Mucosa of descending colon (tissue), 3 donors: ENCODE data around the gene CCDC78. TPM values are rescaled to one million over a fixed set of nuclear protein-coding genes. Genes with fewer than 3 reads are reported as not detected.

ENCODE experiments used
- ATAC-seq: fragments of 200-7000 bp; cut with Tn5 transposase; one replicate; pipeline ENCODE4 v1.9.1; 2020; ENCODE audit warnings: mild to moderate bottlenecking, moderate library complexity
- DNase-seq, 3 donors: peaks; one replicate each; pipeline ENCODE4 v3.0.0-alpha.2; 2020
- H3K36me3 ChIP-seq: fragments of 200-600 bp; one replicate; pipeline ENCODE4 v1.8.0; 2021; ENCODE audit warnings: low read depth, mild to moderate bottlenecking
- H3K4me1 ChIP-seq: fragments of 200-600 bp; one replicate; pipeline ENCODE4 v1.8.0; 2021; ENCODE audit warnings: low read depth, mild to moderate bottlenecking
- H3K4me3 ChIP-seq: fragments of 200-600 bp; one replicate; pipeline ENCODE4 v1.8.0; 2021; ENCODE audit warnings: mild to moderate bottlenecking
- H3K9me3 ChIP-seq: fragments of 200-600 bp; one replicate; pipeline ENCODE4 v1.8.0; 2021; ENCODE audit warnings: mild to moderate bottlenecking
- CTCF ChIP-seq: fragments of 200-600 bp; IDR thresholded peaks from one replicate; pipeline ENCODE4 v1.8.0; 2022; ENCODE audit warnings: antibody characterized with exemption, mild to moderate bottlenecking
- intact Hi-C, 2 donors: fragments of 100-400 bp; cut with DNase I in 1 of 2; cut with micrococcal nuclease in 1 of 2; formaldehyde crosslinking; loops; one replicate each; pipeline versions ENCODE4 v1.11.0 to v1.11.1; 2022; cut with DNase I, micrococcal nuclease
- total RNA-seq, 3 donors: library from RNA; stranded (reverse); fragmentation: NEBNext Ultra II Directional in 2 of 3; extraction: Animal tissue kit (Norgen Biotek cat#: 25700) in 2 of 3; gene quantifications; one replicate each; pipeline versions ENCODE4 v1.2.1 to v1.2.4, GENCODE V29; 2021 to 2023
- donor health status: DM: no; HTN: no; CAD: no; lungs with moderate emphysema.
- donor health status: DM: no; HTN: no; CAD: no.
- donor health status: DM: no; HTN: yes; CAD: no.

The CCDC78 gene
- total RNA-seq, 3 donors from 2014 or later = 0.47 to 0.96 (median 0.80) TPM

- Histone ChIP-seq H3K4me3 (peak overlapping the region; percentile 41), H3K4me1 (peaks cover 49% of the 10 kb centered on the region), H3K9me3 (no peaks in the 10 kb centered on the region), H3K36me3 (no peaks in the 10 kb centered on the region)
- DNase-seq (peak in 1 of 3 donors; percentile 58), ATAC-seq (peak; percentile 29)
- intact Hi-C loops = no loop called here
- TF ChIP-seq CTCF = no peak
Measured at GRCh38 chr16:720447-720989, 5.7 kb downstream of the CCDC78 start.

- no peak for TF ChIP-seq CTCF
- ATAC-seq (peak; percentile 4), DNase-seq (peak in 1 of 3 donors; percentile 51)
- Histone ChIP-seq H3K4me3 (peak overlapping the region; percentile 41), H3K9me3 (no peaks in the 10 kb centered on the region), H3K36me3 (no peaks in the 10 kb centered on the region), H3K4me1 (peaks cover 52% of the 10 kb centered on the region)
- intact Hi-C loops = loop anchor here in 1 of 2 donors (10.0 kb wide), 1 partner anchor 335 kb away; no protein-coding TSS in a partner anchor
Measured at GRCh38 chr16:719815-720446, 6.3 kb downstream of the CCDC78 start.

GRCh38 chr16:718922-719321, 7.3 kb downstream of the CCDC78 start:
- no peak overlapping the region for H3K4me3 ChIP-seq
- no peaks in the 10 kb centered on the region for H3K36me3 ChIP-seq
- intact Hi-C loops = loop anchor here in 1 of 2 donors (10.0 kb wide), 1 partner anchor 336 kb away; no protein-coding TSS in a partner anchor
- ATAC-seq (peak; percentile 19), DNase-seq (peak; percentile 75 to 81 (median 76))
- TF ChIP-seq CTCF = no peak
- H3K4me1 ChIP-seq = peaks cover 52% of the 10 kb centered on the region
- H3K9me3 ChIP-seq = no peaks in the 10 kb centered on the region

- peaks cover 52% of the 10 kb centered on the region for H3K4me1 ChIP-seq
- TF ChIP-seq CTCF = no peak
- H3K4me3 ChIP-seq = no peak overlapping the region
- no peaks in the 10 kb centered on the region for H3K36me3 ChIP-seq
- intact Hi-C loops = loop anchor here in 1 of 2 donors (10.0 kb wide), 1 partner anchor 336 kb away; no protein-coding TSS in a partner anchor
- H3K9me3 ChIP-seq = no peaks in the 10 kb centered on the region
- ATAC-seq (no peak), DNase-seq (no peak)
Measured at GRCh38 chr16:718389-718788, 7.9 kb downstream of the CCDC78 start.

GRCh38 chr16:717450-718245, 8.6 kb downstream of the CCDC78 start:
- TF ChIP-seq CTCF = no peak
- Histone ChIP-seq H3K36me3 (no peaks in the 10 kb centered on the region), H3K9me3 (no peaks in the 10 kb centered on the region), H3K4me3 (no peak overlapping the region), H3K4me1 (peaks cover 52% of the 10 kb centered on the region)
- intact Hi-C loops = loop anchor here in 1 of 2 donors (10.0 kb wide), 1 partner anchor 337 kb away; no protein-coding TSS in a partner anchor
- no peak for ATAC-seq
- DNase-seq = no peak
